Caco-2 (cell line): ENCODE data around the gene SWAP70. TPM values are rescaled to one million over a fixed set of nuclear protein-coding genes. Genes with fewer than 3 reads are reported as not detected.

ENCODE experiments used
- BruUV-seq: library from RNA; stranded (reverse); fragments of 400-500 nt; replicated peaks from 2 replicates; lab custom pipeline; 2021; lab: Mats Ljungman, UMichigan
- CTCF ChIA-PET: fragments of 300-600 bp; sonication (Branson Sonifier 250); formaldehyde crosslinking; loops from one replicate; lab custom pipeline; 2022; ENCODE audit warnings: antibody characterized with exemption; lab: Charles Lee
- POLR2A ChIA-PET: fragments of 300-600 bp; sonication (Branson Sonifier 250); formaldehyde crosslinking; loops from one replicate; lab custom pipeline; 2022; ENCODE audit warnings: antibody characterized with exemption; lab: Charles Lee
- DNase-seq, 2 experiments: peaks; one replicate each; pipeline versions ENCODE4 v3.0.0 to v3.0.0-alpha.2; 2020 to 2022
- H3K27me3 ChIP-seq: replicated peaks from 2 replicates; pipeline ENCODE4 v1.6.0; 2011; ENCODE audit warnings: low read length; ENCODE audit not compliant: control insufficient read depth, insufficient read depth
- H3K36me3 ChIP-seq: 2 replicates; pipeline ENCODE4 v1.5.1; 2011; ENCODE audit warnings: low read length; ENCODE audit not compliant: control insufficient read depth, insufficient read depth
- H3K4me1 ChIP-seq: fragments of 250-450 bp; sonication (Bioruptor Pico); 2 replicates; pipeline ENCODE4 v1.5.1; 2020; ENCODE audit warnings: mild to moderate bottlenecking
- H3K4me3 ChIP-seq: 2 replicates; pipeline ENCODE4 v1.5.1; 2011; ENCODE audit warnings: low read depth, mild to moderate bottlenecking, control low read depth, low read length
- H3K9me3 ChIP-seq: fragments of 250-450 bp; sonication (Bioruptor Pico); 2 replicates; pipeline ENCODE4 v1.5.1; 2020; ENCODE audit warnings: mild to moderate bottlenecking, moderate library complexity
- H3K27ac Mint-ChIP-seq: one replicate; pipeline ENCODE4 v1.8.0; 2022; ENCODE audit warnings: mixed read lengths; ENCODE audit not compliant: unreplicated experiment
- H3K27me3 Mint-ChIP-seq: one replicate; pipeline ENCODE4 v1.8.0; 2022; ENCODE audit warnings: mixed read lengths; ENCODE audit not compliant: insufficient read depth, unreplicated experiment
- H3K36me3 Mint-ChIP-seq: one replicate; pipeline ENCODE4 v1.8.0; 2022; ENCODE audit warnings: mild to moderate bottlenecking, mixed read lengths; ENCODE audit not compliant: insufficient read depth, unreplicated experiment
- H3K4me1 Mint-ChIP-seq: one replicate; pipeline ENCODE4 v1.8.0; 2022; ENCODE audit warnings: low read depth, mixed read lengths; ENCODE audit not compliant: unreplicated experiment
- H3K4me3 Mint-ChIP-seq: one replicate; pipeline ENCODE4 v1.8.0; 2022; ENCODE audit warnings: mild to moderate bottlenecking, moderate library complexity, mixed read lengths; ENCODE audit not compliant: unreplicated experiment
- H3K9me3 Mint-ChIP-seq: one replicate; pipeline ENCODE4 v1.8.0; 2022; ENCODE audit warnings: mixed read lengths; ENCODE audit not compliant: unreplicated experiment
- intact Hi-C: fragments of 100-400 bp; cut with micrococcal nuclease; formaldehyde crosslinking; loops from one replicate; pipeline ENCODE4 v1.10.0; 2022; ENCODE audit not compliant: unreplicated experiment
- total RNA-seq: library from RNA; stranded (reverse); gene quantifications from 2 replicates; pipeline ENCODE4 v1.2.3, GENCODE V29; 2022
- TF ChIP-seq, protein P1 (sequence below), 2 experiments: fragments of 200-600 bp in 1 of 2; IDR thresholded peaks; 1 replicate in 1 of 2; 2 replicates in 1 of 2; pipeline versions ENCODE4 v1.5.1 to v1.8.0; 2011 to 2022; ENCODE audit warnings: antibody characterized with exemption in 1 of 2, control low read depth in 1 of 2, inconsistent platforms in 1 of 2, low read depth in 1 of 2, low read length in 1 of 2, mild to moderate bottlenecking in 1 of 2, moderate library complexity in 1 of 2; ENCODE audit not compliant: insufficient read depth in 1 of 2, severe bottlenecking in 1 of 2, unreplicated experiment in 1 of 2

Gene SWAP70
- total RNA-seq, 1 experiment from 2014 or later: 42.4 TPM

DNA sequence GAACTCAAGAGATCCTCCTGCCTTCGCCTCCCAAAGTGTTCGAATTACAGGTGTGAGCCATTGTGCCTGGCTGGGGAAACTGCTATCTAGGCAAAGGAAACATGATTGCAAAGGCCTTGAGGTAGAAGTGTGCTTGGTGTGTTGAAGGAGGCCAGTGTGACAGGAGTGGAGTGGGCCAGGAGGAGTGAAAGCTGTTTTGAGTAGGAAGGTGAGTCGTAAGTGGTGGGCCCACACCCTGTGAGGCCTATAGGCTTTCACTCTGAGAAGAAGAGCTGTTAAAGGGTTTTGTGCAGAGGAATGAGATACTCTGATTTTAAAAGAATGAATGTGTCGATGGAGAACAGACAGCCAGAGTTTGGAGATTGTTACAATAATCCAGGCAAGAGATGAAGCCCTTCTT is 47.0 kb upstream of the SWAP70 start:
- Histone ChIP-seq H3K9me3 (no peaks in the 10 kb centered on the region), H3K27me3 (no peaks in the 10 kb centered on the region), H3K36me3 (no peaks in the 10 kb centered on the region), H3K4me3 (no peak overlapping the region), H3K4me1 (peaks cover 16% of the 10 kb centered on the region)
- ChIA-PET POLR2A (no interaction called here), CTCF (interaction anchor here (1.6 kb wide), 1 partner anchor 132 kb away, joined by 4 read pairs; no protein-coding TSS in a partner anchor)
- peaks cover 13% of the 10 kb centered on the region for H3K36me3 Mint-ChIP-seq
- no peak overlapping the region for H3K27ac Mint-ChIP-seq
- H3K9me3 Mint-ChIP-seq: no peaks in the 10 kb centered on the region
- TF ChIP-seq, protein P1, sequence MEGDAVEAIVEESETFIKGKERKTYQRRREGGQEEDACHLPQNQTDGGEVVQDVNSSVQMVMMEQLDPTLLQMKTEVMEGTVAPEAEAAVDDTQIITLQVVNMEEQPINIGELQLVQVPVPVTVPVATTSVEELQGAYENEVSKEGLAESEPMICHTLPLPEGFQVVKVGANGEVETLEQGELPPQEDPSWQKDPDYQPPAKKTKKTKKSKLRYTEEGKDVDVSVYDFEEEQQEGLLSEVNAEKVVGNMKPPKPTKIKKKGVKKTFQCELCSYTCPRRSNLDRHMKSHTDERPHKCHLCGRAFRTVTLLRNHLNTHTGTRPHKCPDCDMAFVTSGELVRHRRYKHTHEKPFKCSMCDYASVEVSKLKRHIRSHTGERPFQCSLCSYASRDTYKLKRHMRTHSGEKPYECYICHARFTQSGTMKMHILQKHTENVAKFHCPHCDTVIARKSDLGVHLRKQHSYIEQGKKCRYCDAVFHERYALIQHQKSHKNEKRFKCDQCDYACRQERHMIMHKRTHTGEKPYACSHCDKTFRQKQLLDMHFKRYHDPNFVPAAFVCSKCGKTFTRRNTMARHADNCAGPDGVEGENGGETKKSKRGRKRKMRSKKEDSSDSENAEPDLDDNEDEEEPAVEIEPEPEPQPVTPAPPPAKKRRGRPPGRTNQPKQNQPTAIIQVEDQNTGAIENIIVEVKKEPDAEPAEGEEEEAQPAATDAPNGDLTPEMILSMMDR (IDR thresholded peaks at IDR 0.05; ENCODE audit: insufficient read depth in 1 of 2, low read depth in 1 of 2, low read length in 1 of 2, severe bottlenecking in 1 of 2, unreplicated experiment in 1 of 2): no peak
- intact Hi-C loops: loop anchor here (10.0 kb wide), 2 partner anchors 232 to 358 kb away; partner anchors contain the start of gene IPO7
- peaks cover 16% of the 10 kb centered on the region for H3K4me1 Mint-ChIP-seq
- no peak overlapping the region for H3K4me3 Mint-ChIP-seq
- DNase-seq: no peak
- no peaks in the 10 kb centered on the region for H3K27me3 Mint-ChIP-seq
- BruUV-seq: no TSS peak

DNA sequence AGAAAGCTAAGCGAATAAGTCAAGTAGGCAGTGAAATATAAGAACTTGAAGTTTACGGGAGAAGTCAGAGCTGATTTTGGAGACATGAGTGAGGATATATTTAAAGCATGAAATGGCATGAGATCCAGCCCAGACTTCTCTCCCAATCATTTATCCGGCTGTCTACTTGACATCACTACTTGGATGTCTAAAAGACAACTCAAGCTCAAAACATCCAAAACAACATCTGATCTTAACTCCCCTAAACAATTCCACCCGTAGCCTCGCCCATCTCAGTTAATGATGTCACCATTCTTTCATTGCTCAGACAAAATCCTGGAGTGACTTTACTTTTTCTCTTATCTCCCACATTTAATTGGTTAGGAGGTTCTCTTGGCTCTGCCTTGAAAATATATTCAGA is 45.9 kb upstream of the SWAP70 start:
- no TSS peak for BruUV-seq
- TF ChIP-seq, protein P1 (IDR thresholded peaks at IDR 0.05; ENCODE audit: insufficient read depth in 1 of 2, low read depth in 1 of 2, low read length in 1 of 2, severe bottlenecking in 1 of 2, unreplicated experiment in 1 of 2): no peak
- Mint-ChIP-seq H3K4me1 (peaks cover 13% of the 10 kb centered on the region), H3K36me3 (peaks cover 10% of the 10 kb centered on the region), H3K9me3 (no peaks in the 10 kb centered on the region), H3K27me3 (no peaks in the 10 kb centered on the region), H3K4me3 (no peak overlapping the region), H3K27ac (no peak overlapping the region)
- Histone ChIP-seq H3K4me3 (no peak overlapping the region), H3K36me3 (no peaks in the 10 kb centered on the region), H3K9me3 (no peaks in the 10 kb centered on the region), H3K27me3 (no peaks in the 10 kb centered on the region), H3K4me1 (peaks cover 5% of the 10 kb centered on the region)
- ChIA-PET CTCF (interaction anchor here (1.6 kb wide), 2 partner anchors 123 to 131 kb away, joined by 4 read pairs; no protein-coding TSS in a partner anchor), POLR2A (no interaction called here)
- DNase-seq: no peak
- intact Hi-C loops: loop anchor here (10.0 kb wide), 2 partner anchors 233 to 357 kb away; partner anchors contain the start of gene IPO7

DNA sequence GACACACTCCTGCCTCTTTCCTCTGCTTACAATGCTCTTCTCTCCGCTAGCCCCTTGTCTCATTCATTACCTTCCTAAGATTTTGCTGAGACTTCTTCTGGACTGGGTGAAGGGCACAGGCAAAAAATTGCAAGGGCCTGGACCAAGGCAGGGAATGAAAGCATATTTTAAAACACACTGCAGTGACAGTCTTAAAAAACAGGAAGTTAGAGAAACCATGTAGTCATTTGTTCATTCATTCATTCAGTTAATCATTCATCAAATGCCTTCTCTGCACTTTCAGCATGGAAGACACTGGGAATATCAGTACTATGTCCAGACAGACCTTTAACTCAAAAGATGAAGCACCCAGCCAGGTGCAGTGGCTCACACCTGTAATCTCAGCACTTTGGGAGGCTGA is 44.9 kb upstream of the SWAP70 start:
- TF ChIP-seq, protein P1 (IDR thresholded peaks at IDR 0.05; ENCODE audit: insufficient read depth in 1 of 2, low read depth in 1 of 2, low read length in 1 of 2, severe bottlenecking in 1 of 2, unreplicated experiment in 1 of 2): no peak
- H3K4me3 ChIP-seq: no peak overlapping the region
- Mint-ChIP-seq H3K4me1 (peaks cover 7% of the 10 kb centered on the region), H3K9me3 (no peaks in the 10 kb centered on the region), H3K27ac (no peak overlapping the region), H3K27me3 (no peaks in the 10 kb centered on the region), H3K4me3 (no peak overlapping the region), H3K36me3 (no peaks in the 10 kb centered on the region)
- no peaks in the 10 kb centered on the region for H3K9me3 ChIP-seq
- H3K4me1 ChIP-seq: peaks cover 5% of the 10 kb centered on the region
- no TSS peak for BruUV-seq
- POLR2A ChIA-PET: no interaction called here
- no peaks in the 10 kb centered on the region for H3K36me3 ChIP-seq
- CTCF ChIA-PET: interaction anchor here (1.6 kb wide), 1 partner anchor 121 kb away, joined by 4 read pairs; no protein-coding TSS in a partner anchor
- intact Hi-C loops: loop anchor here (10.0 kb wide), 2 partner anchors 234 to 356 kb away; partner anchors contain the start of gene IPO7
- no peaks in the 10 kb centered on the region for H3K27me3 ChIP-seq
- no peak for DNase-seq
